GM23338 (cell line): ENCODE results near the gene ATF3. TPM values are rescaled to one million over a fixed set of nuclear protein-coding genes. Genes with fewer than 3 reads are reported as not detected.

ENCODE experiments used
- ATAC-seq: fragments of 200-7000 bp; cut with Tn5 transposase; 3 replicates; pipeline ENCODE4 v1.9.1; 2020
- DNase-seq: peaks from one replicate; pipeline ENCODE4 v3.0.0-alpha.2; 2015; ENCODE audit warnings: low spot score
- H2AFZ ChIP-seq: fragments of 200-600 bp; sonication (generic); 2 replicates; pipeline ENCODE4 v1.8.0; 2016; ENCODE audit warnings: antibody characterized with exemption, mild to moderate bottlenecking, moderate library complexity
- H3F3A ChIP-seq: fragments of 200-600 bp; sonication (generic); replicated peaks from 2 replicates; pipeline ENCODE4 v1.8.0; 2017; ENCODE audit warnings: antibody characterized with exemption, mixed run types, low read depth
- H3K27ac ChIP-seq: fragments of 200-600 bp; sonication (generic); 2 replicates; pipeline ENCODE4 v1.6.1; 2016; ENCODE audit warnings: low read depth
- H3K27me3 ChIP-seq: fragments of 200-600 bp; sonication (generic); 2 replicates; pipeline ENCODE4 v1.8.0; 2016; ENCODE audit warnings: mild to moderate bottlenecking, mixed run types, moderate library complexity; ENCODE audit not compliant: insufficient read depth
- H3K36me3 ChIP-seq: fragments of 200-600 bp; sonication (generic); 2 replicates; pipeline ENCODE4 v1.8.0; 2016; ENCODE audit warnings: mild to moderate bottlenecking; ENCODE audit not compliant: insufficient read depth
- H3K4me1 ChIP-seq: fragments of 200-600 bp; sonication (generic); 2 replicates; pipeline ENCODE4 v1.8.0; 2016; ENCODE audit warnings: mild to moderate bottlenecking, moderate library complexity; ENCODE audit not compliant: insufficient read depth
- H3K4me2 ChIP-seq: fragments of 200-600 bp; sonication (generic); 2 replicates; pipeline ENCODE4 v1.7.1; 2017; ENCODE audit warnings: mixed run types
- H3K4me3 ChIP-seq: fragments of 200-600 bp; sonication (generic); 2 replicates; pipeline ENCODE4 v1.6.1; 2016; ENCODE audit warnings: mixed run types
- H3K79me2 ChIP-seq: fragments of 200-600 bp; sonication (generic); replicated peaks from 2 replicates; pipeline ENCODE4 v1.8.0; 2017; ENCODE audit warnings: mild to moderate bottlenecking; ENCODE audit not compliant: insufficient read depth
- H3K9me2 ChIP-seq: fragments of 200-600 bp; sonication (generic); 2 replicates; pipeline ENCODE4 v1.8.0; 2017; ENCODE audit not compliant: insufficient read depth
- H4K20me1 ChIP-seq: fragments of 200-600 bp; sonication (generic); replicated peaks from 2 replicates; pipeline ENCODE4 v1.8.0; 2017; ENCODE audit warnings: mild to moderate bottlenecking; ENCODE audit not compliant: insufficient read depth
- H3K27ac Mint-ChIP-seq: 2 replicates; pipeline ENCODE4 v1.8.0; 2020; ENCODE audit warnings: inconsistent platforms, mild to moderate bottlenecking, moderate library complexity, mixed read lengths
- H3K27me3 Mint-ChIP-seq: 3 replicates; pipeline ENCODE4 v1.8.0; 2022; ENCODE audit warnings: low read depth, mild to moderate bottlenecking, moderate library complexity, mixed read lengths, inconsistent platforms; ENCODE audit not compliant: insufficient read depth, poor library complexity
- H3K36me3 Mint-ChIP-seq: 3 replicates; pipeline ENCODE4 v1.8.0; 2021; ENCODE audit warnings: low read depth, mild to moderate bottlenecking, inconsistent platforms, moderate library complexity, mixed read lengths
- H3K4me1 Mint-ChIP-seq: 3 replicates; pipeline ENCODE4 v1.8.0; 2020; ENCODE audit warnings: mild to moderate bottlenecking, inconsistent platforms, mixed read lengths
- H3K4me3 Mint-ChIP-seq: 3 replicates; pipeline ENCODE4 v1.8.0; 2021; ENCODE audit warnings: moderate library complexity, mild to moderate bottlenecking, inconsistent platforms, mixed read lengths
- H3K9me3 Mint-ChIP-seq: 3 replicates; pipeline ENCODE4 v1.8.0; 2020; ENCODE audit warnings: moderate library complexity, mild to moderate bottlenecking, inconsistent platforms, mixed read lengths
- CREB1 ChIP-seq: fragments of 250-450 bp; sonication (Bioruptor Pico); IDR thresholded peaks from 2 replicates; pipeline ENCODE4 v1.5.0; 2020; ENCODE audit warnings: low read depth, mild to moderate bottlenecking, moderate library complexity
- EZH2phosphoT487 ChIP-seq: fragments of 200-600 bp; sonication (generic); IDR thresholded peaks from one replicate; pipeline ENCODE4 v1.8.1; 2018; ENCODE audit warnings: antibody characterized with exemption; ENCODE audit not compliant: unreplicated experiment
- JUNB ChIP-seq: IDR thresholded peaks from one replicate; pipeline ENCODE4 v1.6.1; 2016; ENCODE audit warnings: antibody characterized with exemption; ENCODE audit not compliant: unreplicated experiment
- ZNF462 ChIP-seq: fragments of 250-450 bp; sonication (Bioruptor Pico); IDR thresholded peaks from 2 replicates; pipeline ENCODE4 v1.5.0; 2020; ENCODE audit warnings: mild to moderate bottlenecking, moderate library complexity
- polyA plus RNA-seq: library from polyadenylated mRNA; unstranded; fragments of >200 nt; fragmentation: Nextera tagmentation; extraction: Ambion mirVana; gene quantifications from 2 replicates; pipeline ENCODE4 v1.2.1, GENCODE V29; 2016
- total RNA-seq: library from RNA; depleted of rRNA; stranded (reverse); fragments of >200 nt; shearing (Covaris generic); gene quantifications from 2 replicates; pipeline ENCODE4 v1.2.3, GENCODE V29; 2014
- TF ChIP-seq, protein P1 (sequence below), 2 experiments: fragments of 200-600 bp in 1 of 2; sonication (generic) in 1 of 2; conservative IDR thresholded peaks; 2 replicates each; pipeline versions ENCODE4 v1.5.1 to v1.6.1; 2016 to 2017; ENCODE audit warnings: antibody characterized with exemption in 2 of 2, low read depth in 2 of 2, mild to moderate bottlenecking in 2 of 2, moderate library complexity in 1 of 2

ATF3 gene
- total and polyA plus RNA-seq, 2 experiments from 2014 or later: 12.6 to 17.2 TPM

GRCh38 chr1:212613440-212614335 is 5.1 kb downstream of the ATF3 start (continued):
- TF ChIP-seq ZNF462 (CRISPR knock-in tag): no peak
- TF ChIP-seq JUNB: no peak

DNA sequence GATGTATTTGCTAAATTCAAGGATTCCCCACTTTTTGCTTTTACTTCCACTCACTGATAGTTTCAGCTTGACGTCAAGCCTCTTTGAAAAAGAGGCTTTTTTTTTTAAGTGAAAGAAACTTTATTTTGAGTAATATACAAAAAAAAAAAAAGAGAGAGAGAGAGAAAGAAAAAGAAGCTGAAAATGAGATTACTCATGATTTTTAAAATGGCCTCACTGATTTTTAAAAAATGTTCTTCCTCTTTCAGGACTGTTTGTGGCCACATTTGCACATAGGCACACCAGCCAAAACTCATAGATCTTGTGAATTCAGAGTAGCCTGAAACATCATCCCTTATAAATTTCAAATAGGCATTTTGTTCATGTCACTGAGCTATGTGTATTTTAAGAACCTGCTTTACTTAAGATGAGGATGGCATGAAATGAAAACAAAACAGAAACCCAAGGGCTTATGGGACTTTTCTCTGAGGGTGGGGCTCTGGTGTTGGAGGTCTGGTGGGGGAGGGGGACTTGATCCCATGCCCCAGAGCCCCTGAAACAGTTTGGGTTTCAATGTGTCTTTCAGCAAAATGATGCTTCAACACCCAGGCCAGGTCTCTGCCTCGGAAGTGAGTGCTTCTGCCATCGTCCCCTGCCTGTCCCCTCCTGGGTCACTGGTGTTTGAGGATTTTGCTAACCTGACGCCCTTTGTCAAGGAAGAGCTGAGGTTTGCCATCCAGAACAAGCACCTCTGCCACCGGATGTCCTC is 6.1 kb downstream of the ATF3 start:
- ATAC-seq: no peak
- peaks cover 54% of the 10 kb centered on the region for H3K4me1 Mint-ChIP-seq
- H3K9me3 Mint-ChIP-seq: no peaks in the 10 kb centered on the region

More for the DNA sequence above, 6.1 kb downstream of the ATF3 start:
- TF ChIP-seq CREB1 (CRISPR knock-in tag): no peak
- TF ChIP-seq EZH2phosphoT487: no peak
- TF ChIP-seq, protein P1, sequence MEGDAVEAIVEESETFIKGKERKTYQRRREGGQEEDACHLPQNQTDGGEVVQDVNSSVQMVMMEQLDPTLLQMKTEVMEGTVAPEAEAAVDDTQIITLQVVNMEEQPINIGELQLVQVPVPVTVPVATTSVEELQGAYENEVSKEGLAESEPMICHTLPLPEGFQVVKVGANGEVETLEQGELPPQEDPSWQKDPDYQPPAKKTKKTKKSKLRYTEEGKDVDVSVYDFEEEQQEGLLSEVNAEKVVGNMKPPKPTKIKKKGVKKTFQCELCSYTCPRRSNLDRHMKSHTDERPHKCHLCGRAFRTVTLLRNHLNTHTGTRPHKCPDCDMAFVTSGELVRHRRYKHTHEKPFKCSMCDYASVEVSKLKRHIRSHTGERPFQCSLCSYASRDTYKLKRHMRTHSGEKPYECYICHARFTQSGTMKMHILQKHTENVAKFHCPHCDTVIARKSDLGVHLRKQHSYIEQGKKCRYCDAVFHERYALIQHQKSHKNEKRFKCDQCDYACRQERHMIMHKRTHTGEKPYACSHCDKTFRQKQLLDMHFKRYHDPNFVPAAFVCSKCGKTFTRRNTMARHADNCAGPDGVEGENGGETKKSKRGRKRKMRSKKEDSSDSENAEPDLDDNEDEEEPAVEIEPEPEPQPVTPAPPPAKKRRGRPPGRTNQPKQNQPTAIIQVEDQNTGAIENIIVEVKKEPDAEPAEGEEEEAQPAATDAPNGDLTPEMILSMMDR (conservative IDR thresholded peaks at IDR 0.05; ENCODE audit: low read depth in 2 of 2): no peak
- no peak for TF ChIP-seq JUNB
- Mint-ChIP-seq H3K4me3 (no peak overlapping the region), H3K27me3 (peaks cover 18% of the 10 kb centered on the region), H3K27ac (no peak overlapping the region), H3K36me3 (peaks cover 58% of the 10 kb centered on the region)
- Histone ChIP-seq H3K9me2 (no peaks in the 10 kb centered on the region), H3K27ac (no peak overlapping the region), H3K4me2 (no peak overlapping the region), H3F3A (no peaks in the 10 kb centered on the region), H2AFZ (no peak overlapping the region), H3K4me3 (no peak overlapping the region), H3K36me3 (peaks cover 31% of the 10 kb centered on the region), H3K4me1 (peaks cover 51% of the 10 kb centered on the region), H4K20me1 (peaks cover 18% of the 10 kb centered on the region), H3K27me3 (peaks cover 15% of the 10 kb centered on the region), H3K79me2 (peaks cover 53% of the 10 kb centered on the region)
- DNase-seq: no peak
